Measurements from ENCODE around the gene NTM.

GRCh38 chr11:131944736-131945135 is 574.3 kb downstream of the NTM start:
- TF ChIP-seq ELF4 (CRISPR knock-in tag; IDR thresholded peaks at IDR 0.05; ENCODE audit: low read depth) (no peak), CTCF (IDR thresholded peaks at IDR 0.05) (no peak), ZNF532 (CRISPR knock-in tag; IDR thresholded peaks at IDR 0.05; ENCODE audit: borderline replicate concordance) (no peak), ATF3 (CRISPR knock-in tag; conservative IDR thresholded peaks at IDR 0.05) (no peak), CREB1 (CRISPR knock-in tag; IDR thresholded peaks at IDR 0.05) (no peak)
